ENCODE results near the gene AGAP2. TPM values are rescaled to one million over a fixed set of nuclear protein-coding genes. Genes with fewer than 3 reads are reported as not detected.
A peak's percentile ranks its signal among the peaks of the same experiment; 100 is the strongest.

The AGAP2 gene
- total and polyA plus RNA-seq, 2 of the 13 experiments (the other 11 are each of a cell fraction or from before 2014, with no cell fraction given), result 0.38 to 0.45 TPM

GRCh38 chr12:57744777-57745484, 6.4 kb upstream of the AGAP2 start, which contains the start of gene TSPAN31 (continued):
- peak; percentile 70 for TF ChIP-seq ZNF687 (CRISPR knock-in tag; IDR thresholded peaks at IDR 0.05)
- TF ChIP-seq ZBTB10 (CRISPR knock-in tag; IDR thresholded peaks at IDR 0.05; ENCODE audit: borderline replicate concordance), result no peak
- no peak for TF ChIP-seq PLSCR1 (CRISPR knock-in tag; IDR thresholded peaks at IDR 0.05; ENCODE audit: borderline replicate concordance)
- TF ChIP-seq ZBTB14 (CRISPR knock-in tag; IDR thresholded peaks at IDR 0.05), result no peak
- TF ChIP-seq PRPF4 (IDR thresholded peaks at IDR 0.05; ENCODE audit: low read depth, low read length, poor library complexity, severe bottlenecking), result no peak
- no peak for TF ChIP-seq EHMT2 (IDR thresholded peaks at IDR 0.05; ENCODE audit: borderline replicate concordance, low read depth, low read length)
- peak; percentile 11; the same call in 1 of the 2 replicates for TF ChIP-seq KLF9 (CRISPR knock-in tag; IDR thresholded peaks at IDR 0.05; ENCODE audit: low read depth)
- no peak for TF ChIP-seq POGK (CRISPR knock-in tag; conservative IDR thresholded peaks at IDR 0.05)
- peak; percentile 2; the same call in 1 of the 2 replicates for TF ChIP-seq ZZZ3 (CRISPR knock-in tag; IDR thresholded peaks at IDR 0.05; ENCODE audit: borderline replicate concordance)
- TF ChIP-seq NR2C2 (CRISPR knock-in tag; IDR thresholded peaks at IDR 0.05; ENCODE audit: borderline replicate concordance), result no peak
- TF ChIP-seq MED8 (CRISPR knock-in tag; IDR thresholded peaks at IDR 0.05; ENCODE audit: insufficient replicate concordance), result no peak
- TF ChIP-seq ZNF598 (CRISPR knock-in tag; IDR thresholded peaks at IDR 0.05; ENCODE audit: borderline replicate concordance), result no peak
- no peak for TF ChIP-seq ZNF790 (CRISPR knock-in tag; IDR thresholded peaks at IDR 0.05; ENCODE audit: borderline replicate concordance)
